Fibroblast of lung (primary cell): Measurements from ENCODE around the gene GRAMD1A. TPM values are rescaled to one million over a fixed set of nuclear protein-coding genes. Genes with fewer than 3 reads are reported as not detected.
A peak's percentile ranks its signal among the peaks of the same experiment; 100 is the strongest.

Source experiments
- DNase-seq, 2 donors: peaks; one replicate each; pipeline versions ENCODE4 v3.0.0 to v3.0.0-alpha.2; 2010; ENCODE audit warnings: low read depth in 2 of 2
- H2AFZ ChIP-seq: 2 replicates; pipeline ENCODE4 v1.5.1; 2012; ENCODE audit warnings: low read length, control low read depth, inconsistent platforms
- H3K27ac ChIP-seq: 2 replicates; pipeline ENCODE4 v1.5.1; 2011; ENCODE audit warnings: low read length, control low read depth; ENCODE audit not compliant: insufficient read depth
- H3K27me3 ChIP-seq: 2 replicates; pipeline ENCODE4 v1.5.1; 2011; ENCODE audit warnings: mild to moderate bottlenecking, low read length; ENCODE audit not compliant: control insufficient read depth, insufficient read depth
- H3K36me3 ChIP-seq: 2 replicates; pipeline ENCODE4 v1.5.1; 2011; ENCODE audit warnings: low read length; ENCODE audit not compliant: control insufficient read depth, insufficient read depth
- H3K4me1 ChIP-seq: 2 replicates; pipeline ENCODE4 v1.5.1; 2011; ENCODE audit warnings: low read length; ENCODE audit not compliant: control insufficient read depth, insufficient read depth; ENCODE audit errors: extremely low read depth
- H3K4me2 ChIP-seq: 2 replicates; pipeline ENCODE4 v1.5.1; 2011; ENCODE audit warnings: low read length, control low read depth; ENCODE audit not compliant: insufficient read depth; ENCODE audit errors: extremely low read depth
- H3K4me3 ChIP-seq, 4 experiments: fragments of 200-600 bp in 1 of 4; sonication (generic) in 1 of 4; replicated peaks in 1 of 4; 2 replicates each; pipeline ENCODE4 v1.5.1; 2011 to 2016; ENCODE audit warnings: low read length in 4 of 4, low read depth in 3 of 4, mild to moderate bottlenecking in 3 of 4, control low read depth in 2 of 4, inconsistent platforms in 1 of 4, mixed read lengths in 1 of 4; ENCODE audit not compliant: insufficient read depth in 1 of 4; ENCODE audit errors: control extremely low read depth in 1 of 4
- H3K79me2 ChIP-seq: 2 replicates; pipeline ENCODE4 v1.5.1; 2012; ENCODE audit warnings: mild to moderate bottlenecking, low read length, inconsistent platforms; ENCODE audit not compliant: control insufficient read depth, insufficient read depth
- H3K9ac ChIP-seq: 2 replicates; pipeline ENCODE4 v1.5.1; 2011; ENCODE audit warnings: mild to moderate bottlenecking, low read length, control low read depth; ENCODE audit not compliant: insufficient read depth
- H3K9me3 ChIP-seq: 2 replicates; pipeline ENCODE4 v1.5.1; 2012; ENCODE audit warnings: low read depth, low read length; ENCODE audit not compliant: control insufficient read depth, insufficient read depth
- H4K20me1 ChIP-seq: 2 replicates; pipeline ENCODE4 v1.5.1; 2011; ENCODE audit warnings: low read length; ENCODE audit not compliant: control insufficient read depth, insufficient read depth; ENCODE audit errors: extremely low read depth
- CTCF ChIP-seq, 2 donors: IDR thresholded peaks in 1 of 2; conservative IDR thresholded peaks in 1 of 2; 1 replicate in 1 of 2; 2 replicates in 1 of 2; pipeline ENCODE4 v1.5.1; 2011 to 2012; ENCODE audit warnings: low read length in 2 of 2, control low read depth in 1 of 2, inconsistent platforms in 1 of 2, low read depth in 1 of 2, mild to moderate bottlenecking in 1 of 2
- EZH2 ChIP-seq: IDR thresholded peaks from 2 replicates; pipeline ENCODE4 v1.5.1; 2012; ENCODE audit warnings: low read length, control low read depth, mild to moderate bottlenecking; ENCODE audit errors: missing control alignments
- polyA plus RNA-seq, 2 donors: library from polyadenylated mRNA; depleted of rRNA in 1 of 2; stranded (reverse) in 1 of 2; unstranded in 1 of 2; fragments of >200 nt; gene quantifications; 2 replicates each; pipeline ENCODE4 v1.2.1, GENCODE V29; 2011 to 2012; ENCODE audit warnings: missing spikeins in 1 of 2
- total RNA-seq: library from RNA; depleted of rRNA; stranded (reverse); fragments of >200 nt; gene quantifications from 2 replicates; pipeline ENCODE4 v1.2.1, GENCODE V29; 2014

The GRAMD1A gene
- total and polyA plus RNA-seq, 2 donors (not counting 1 experiment from before 2014, with no cell fraction given), result 21.4 to 24.4 TPM

- no peaks in the 10 kb centered on the region for H4K20me1 ChIP-seq
- no peak for DNase-seq
- peak overlapping the region; percentile 32 for H2AFZ ChIP-seq
- H3K9me3 ChIP-seq, result no peaks in the 10 kb centered on the region
- no peak overlapping the region for H3K4me2 ChIP-seq
- no peak overlapping the region for H3K27ac ChIP-seq
- H3K9ac ChIP-seq, result no peak overlapping the region
- H3K4me1 ChIP-seq, result peaks cover 6% of the 10 kb centered on the region
- TF ChIP-seq EZH2 (no peak), CTCF (conservative IDR thresholded peaks at IDR 0.05 in 1 of 2, IDR thresholded peaks at IDR 0.05 in 1 of 2; ENCODE audit: low read depth in 1 of 2, low read length in 2 of 2) (no peak)
- H3K27me3 ChIP-seq, result no peaks in the 10 kb centered on the region
- H3K4me3 ChIP-seq, result no peak overlapping the region
- H3K79me2 ChIP-seq, result no peaks in the 10 kb centered on the region
- H3K36me3 ChIP-seq, result peaks cover 5% of the 10 kb centered on the region
Measured at GRCh38 chr19:35037716-35038622, 37.8 kb downstream of the GRAMD1A start.

GRCh38 chr19:35038623-35039512 is 38.7 kb downstream of the GRAMD1A start:
- no peaks in the 10 kb centered on the region for H3K79me2 ChIP-seq
- H3K36me3 ChIP-seq, result peaks cover 1% of the 10 kb centered on the region
- H4K20me1 ChIP-seq, result no peaks in the 10 kb centered on the region
- no peak overlapping the region for H3K4me3 ChIP-seq
- H3K27ac ChIP-seq, result no peak overlapping the region
- no peaks in the 10 kb centered on the region for H3K9me3 ChIP-seq
- H3K4me1 ChIP-seq, result peaks cover 6% of the 10 kb centered on the region
- no peaks in the 10 kb centered on the region for H3K27me3 ChIP-seq
- no peak overlapping the region for H3K4me2 ChIP-seq
- no peak overlapping the region for H3K9ac ChIP-seq
- TF ChIP-seq CTCF (conservative IDR thresholded peaks at IDR 0.05 in 1 of 2, IDR thresholded peaks at IDR 0.05 in 1 of 2; ENCODE audit: low read depth in 1 of 2, low read length in 2 of 2), result no peak
- TF ChIP-seq EZH2, result no peak
- DNase-seq, result peak; percentile 7 to 34
- no peak overlapping the region for H2AFZ ChIP-seq
